GM06990 (cell line): Measurements from ENCODE around the gene RRBP1.
A peak's percentile ranks its signal among the peaks of the same experiment; 100 is the strongest.

Source experiments
- DNase-seq: peaks from one replicate; pipeline ENCODE4 v3.0.0-alpha.2; 2011; ENCODE audit not compliant: insufficient read length; ENCODE audit errors: extremely low read depth
- H3K27me3 ChIP-seq: replicated peaks from 2 replicates; pipeline ENCODE4 v1.6.0; 2011; ENCODE audit warnings: low read length; ENCODE audit not compliant: control insufficient read depth, insufficient read depth
- H3K36me3 ChIP-seq: 2 replicates; pipeline ENCODE4 v1.5.1; 2011; ENCODE audit warnings: low read length; ENCODE audit not compliant: control insufficient read depth, insufficient read depth
- H3K4me3 ChIP-seq: replicated peaks from 2 replicates; pipeline ENCODE4 v1.5.1; 2011; ENCODE audit warnings: low read depth, mild to moderate bottlenecking, control low read depth, low read length
- TF ChIP-seq, protein P1 (sequence below): IDR thresholded peaks from 2 replicates; pipeline ENCODE4 v1.5.1; 2011; ENCODE audit warnings: low read length, control low read depth, mild to moderate bottlenecking, inconsistent platforms; ENCODE audit not compliant: insufficient read depth, poor library complexity, severe bottlenecking

Gene RRBP1

GRCh38 chr20:17654649-17655285 lies 27.3 kb downstream of the RRBP1 start:
- Histone ChIP-seq H3K4me3 (no peak overlapping the region), H3K27me3 (no peaks in the 10 kb centered on the region), H3K36me3 (peaks cover 18% of the 10 kb centered on the region)
- DNase-seq, result no peak
- TF ChIP-seq, protein P1, sequence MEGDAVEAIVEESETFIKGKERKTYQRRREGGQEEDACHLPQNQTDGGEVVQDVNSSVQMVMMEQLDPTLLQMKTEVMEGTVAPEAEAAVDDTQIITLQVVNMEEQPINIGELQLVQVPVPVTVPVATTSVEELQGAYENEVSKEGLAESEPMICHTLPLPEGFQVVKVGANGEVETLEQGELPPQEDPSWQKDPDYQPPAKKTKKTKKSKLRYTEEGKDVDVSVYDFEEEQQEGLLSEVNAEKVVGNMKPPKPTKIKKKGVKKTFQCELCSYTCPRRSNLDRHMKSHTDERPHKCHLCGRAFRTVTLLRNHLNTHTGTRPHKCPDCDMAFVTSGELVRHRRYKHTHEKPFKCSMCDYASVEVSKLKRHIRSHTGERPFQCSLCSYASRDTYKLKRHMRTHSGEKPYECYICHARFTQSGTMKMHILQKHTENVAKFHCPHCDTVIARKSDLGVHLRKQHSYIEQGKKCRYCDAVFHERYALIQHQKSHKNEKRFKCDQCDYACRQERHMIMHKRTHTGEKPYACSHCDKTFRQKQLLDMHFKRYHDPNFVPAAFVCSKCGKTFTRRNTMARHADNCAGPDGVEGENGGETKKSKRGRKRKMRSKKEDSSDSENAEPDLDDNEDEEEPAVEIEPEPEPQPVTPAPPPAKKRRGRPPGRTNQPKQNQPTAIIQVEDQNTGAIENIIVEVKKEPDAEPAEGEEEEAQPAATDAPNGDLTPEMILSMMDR, result peak; percentile 52

- Histone ChIP-seq H3K36me3 (peaks cover 19% of the 10 kb centered on the region), H3K4me3 (no peak overlapping the region), H3K27me3 (no peaks in the 10 kb centered on the region)
- TF ChIP-seq, protein P1, result no peak
- no peak for DNase-seq
Measured at GRCh38 chr20:17653835-17654648, 28.0 kb downstream of the RRBP1 start.

DNA sequence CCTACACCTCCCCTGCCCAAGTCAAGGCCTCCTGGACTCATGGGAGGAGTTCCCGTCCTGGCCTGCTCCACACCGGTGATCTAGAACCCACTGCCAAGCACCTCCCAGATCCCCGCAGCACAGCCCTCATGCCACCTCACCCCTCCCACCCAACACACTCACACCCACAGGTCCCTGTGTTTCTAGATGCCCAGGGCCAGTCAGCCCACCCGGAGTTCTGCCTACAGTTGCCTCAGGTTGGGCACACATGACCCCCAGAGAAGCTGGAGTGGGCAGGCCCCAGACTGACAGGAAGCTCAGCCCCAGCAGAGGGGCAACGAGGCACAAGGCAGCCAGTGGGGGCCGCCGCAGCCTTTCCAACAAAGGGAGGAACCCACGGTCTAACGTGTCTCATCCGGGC lies 29.6 kb downstream of the RRBP1 start:
- Histone ChIP-seq H3K4me3 (no peak overlapping the region), H3K27me3 (no peaks in the 10 kb centered on the region)

GRCh38 chr20:17651760-17652388 lies 30.2 kb downstream of the RRBP1 start:
- TF ChIP-seq, protein P1, result peak; percentile 18
- Histone ChIP-seq H3K4me3 (no peak overlapping the region), H3K36me3 (peaks cover 9% of the 10 kb centered on the region), H3K27me3 (no peaks in the 10 kb centered on the region)
- no peak for DNase-seq

More for the DNA sequence above, 29.6 kb downstream of the RRBP1 start:
- DNase-seq, result no peak
- TF ChIP-seq, protein P1, result no peak
- peaks cover 9% of the 10 kb centered on the region for H3K36me3 ChIP-seq

DNA sequence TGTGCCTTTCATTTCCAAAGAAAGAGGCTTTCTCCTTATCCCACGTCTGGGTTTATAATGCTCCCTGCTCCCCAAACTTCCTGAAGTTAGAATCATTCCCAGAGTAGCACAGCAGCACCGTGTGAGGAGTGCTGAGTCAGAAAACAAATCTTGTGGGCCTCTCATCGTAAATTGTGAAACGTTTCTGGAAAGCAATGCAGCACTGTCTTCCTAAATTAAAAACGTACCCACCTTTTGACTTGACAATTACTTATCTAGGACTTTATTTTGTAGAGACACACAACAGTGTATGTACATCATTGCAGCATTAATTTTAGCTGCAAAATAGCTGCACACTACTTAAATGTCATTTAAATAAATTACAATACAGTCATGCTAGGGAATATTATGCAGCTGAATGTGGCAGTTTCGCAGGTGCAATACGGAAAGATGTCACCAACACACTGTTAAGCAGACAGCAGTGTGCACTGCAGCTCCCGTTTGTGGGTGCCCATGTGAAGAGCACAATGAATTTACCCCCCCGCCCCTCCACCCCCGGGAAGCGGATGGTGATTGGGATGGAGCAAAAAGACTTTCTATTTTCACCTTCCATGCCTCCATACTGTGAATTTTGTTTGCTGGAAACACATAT lies 30.8 kb downstream of the RRBP1 start:
- H3K27me3 ChIP-seq, result no peaks in the 10 kb centered on the region
- H3K36me3 ChIP-seq, result peaks cover 8% of the 10 kb centered on the region
- TF ChIP-seq, protein P1, result no peak
- no peak for DNase-seq
- no peak overlapping the region for H3K4me3 ChIP-seq
